GM12878 (cell line): Measurements from ENCODE around the gene CD244. TPM values are rescaled to one million over a fixed set of nuclear protein-coding genes. Genes with fewer than 3 reads are reported as not detected.

Experiments used
- BMI1 ChIP-seq: fragments of 450-650 bp; IDR thresholded peaks from 2 replicates; pipeline ENCODE4 v1.6.1; 2016; ENCODE audit warnings: mild to moderate bottlenecking, moderate library complexity, borderline replicate concordance
- EP300 ChIP-seq, 2 experiments: fragments of 150-350 bp in 1 of 2; IDR thresholded peaks; 2 replicates each; pipeline ENCODE4 v1.6.1; 2011 to 2012; ENCODE audit warnings: low read depth in 2 of 2, low read length in 2 of 2, borderline replicate concordance in 1 of 2, improper control_type of control experiment in 1 of 2, inconsistent platforms in 1 of 2; ENCODE audit not compliant: control insufficient read depth in 1 of 2
- IKZF1 ChIP-seq: fragments of 450-650 bp; conservative IDR thresholded peaks from 2 replicates; pipeline ENCODE4 v1.6.1; 2017; ENCODE audit warnings: antibody characterized with exemption, mild to moderate bottlenecking
- LARP7 ChIP-seq: fragments of 450-650 bp; IDR thresholded peaks from 2 replicates; pipeline ENCODE4 v1.6.1; 2017; ENCODE audit warnings: mild to moderate bottlenecking
- MAX ChIP-seq: IDR thresholded peaks from 2 replicates; pipeline ENCODE4 v1.6.1; 2012; ENCODE audit warnings: low read depth, low read length, improper control_type of control experiment
- MEF2A ChIP-seq: IDR thresholded peaks from 2 replicates; pipeline ENCODE4 v1.6.1; 2011; ENCODE audit warnings: low read depth, mild to moderate bottlenecking, low read length, moderate library complexity; ENCODE audit not compliant: insufficient read depth
- MEF2B ChIP-seq: fragments of 450-650 bp; IDR thresholded peaks from 2 replicates; pipeline ENCODE4 v1.6.1; 2018; ENCODE audit warnings: mild to moderate bottlenecking, moderate library complexity; ENCODE audit not compliant: partially characterized antibody, poor library complexity, severe bottlenecking
- MLLT1 ChIP-seq: fragments of 450-650 bp; IDR thresholded peaks from 2 replicates; pipeline ENCODE4 v1.6.1; 2016; ENCODE audit warnings: mild to moderate bottlenecking
- MYB ChIP-seq: fragments of 150-350 bp; IDR thresholded peaks from 2 replicates; pipeline ENCODE4 v1.6.1; 2014; ENCODE audit warnings: mild to moderate bottlenecking, low read depth, low read length, borderline replicate concordance
- NR2C2 ChIP-seq: IDR thresholded peaks from 2 replicates; pipeline ENCODE4 v1.6.1; 2011; ENCODE audit warnings: borderline replicate concordance, low read depth; ENCODE audit not compliant: control insufficient read depth, insufficient read length
- PKNOX1 ChIP-seq: fragments of 450-650 bp; IDR thresholded peaks from 2 replicates; pipeline ENCODE4 v1.6.1; 2016; ENCODE audit warnings: mild to moderate bottlenecking
- RCOR1 ChIP-seq: conservative IDR thresholded peaks from 2 replicates; pipeline ENCODE4 v1.6.1; 2012; ENCODE audit warnings: low read depth, low read length, improper control_type of control experiment
- SMARCA5 ChIP-seq: fragments of 450-650 bp; IDR thresholded peaks from 2 replicates; pipeline ENCODE4 v1.6.1; 2017; ENCODE audit warnings: mild to moderate bottlenecking
- STAT3 ChIP-seq: IDR thresholded peaks from 2 replicates; pipeline ENCODE4 v1.6.1; 2011; ENCODE audit warnings: low read depth, low read length, improper control_type of control experiment
- WRNIP1 ChIP-seq: IDR thresholded peaks from 2 replicates; pipeline ENCODE4 v1.6.1; 2011; ENCODE audit warnings: low read depth, low read length, improper control_type of control experiment, borderline replicate concordance
- YY1 ChIP-seq: IDR thresholded peaks from 2 replicates; pipeline ENCODE4 v1.6.1; 2011; ENCODE audit warnings: low read depth, mild to moderate bottlenecking, low read length
- ZBED1 ChIP-seq: IDR thresholded peaks from 2 replicates; pipeline ENCODE4 v1.6.1; 2016; ENCODE audit warnings: borderline replicate concordance
- ZBTB4 ChIP-seq: fragments of 450-650 bp; formaldehyde crosslinking; IDR thresholded peaks from 2 replicates; pipeline ENCODE4 v1.4.0; 2022; ENCODE audit warnings: mild to moderate bottlenecking, moderate library complexity
- ZBTB40 ChIP-seq: fragments of 450-650 bp; IDR thresholded peaks from 2 replicates; pipeline ENCODE4 v1.6.1; 2016; ENCODE audit warnings: mild to moderate bottlenecking, moderate library complexity, borderline replicate concordance
- polyA plus RNA-seq, 11 experiments: library from polyadenylated mRNA; depleted of rRNA in 4 of 11; unstranded in 6 of 11; stranded (reverse) in 5 of 11; fragments of >200 nt; fragmentation: Nextera tagmentation in 4 of 11; fragmentation: Illumina TruSeq in 1 of 11; extraction: Ambion mirVana in 4 of 11; extraction: Trizol in 1 of 11; gene quantifications; 1 replicate in 1 of 11; 2 replicates in 10 of 11; pipeline versions ENCODE4 v1.2.1 to v1.2.3, GENCODE V29; 2011 to 2016; ENCODE audit warnings: inconsistent platforms in 2 of 11, missing spikeins in 2 of 11, low read depth in 1 of 11
- total RNA-seq, 4 experiments: library from RNA; depleted of rRNA in 3 of 4; stranded (reverse); fragments of >200 nt in 3 of 4; fragmentation: Illumina TruSeq in 1 of 4; extraction: Trizol in 1 of 4; gene quantifications; 2 replicates each; pipeline versions ENCODE4 v1.2.1 to v1.2.3, GENCODE V29; 2013 to 2021

CD244 gene
- total and polyA plus RNA-seq, 10 of the 15 experiments (the other 5 are each of a cell fraction or from before 2014, with no cell fraction given) = 0.24 to 13.6 (median 0.73) TPM

GRCh38 chr1:160837558-160838205 is 25.0 kb downstream of the CD244 start (continued):
- TF ChIP-seq ZBTB4 (no peak), STAT3 (0 out of 2 replicates have a peak, but pooled peaks have one; percentile 34), RCOR1 (no peak), ZBTB40 (peak; percentile 61; the same call in 1 of the 2 replicates), IKZF1 (peak; percentile 77), MEF2B (peak; percentile 79), MLLT1 (no peak; the same call in 1 of the 2 replicates), MYB (no peak), EP300 (IDR thresholded peaks at IDR 0.05; ENCODE audit: borderline replicate concordance in 1 of 2, control insufficient read depth in 1 of 2, low read depth in 2 of 2, low read length in 2 of 2) (peak in 1 of 2 experiments; percentile 47; a peak in 1 of 4 replicates), WRNIP1 (no peak), YY1 (peak; percentile 40; the same call in 1 of the 2 replicates), PKNOX1 (no peak; the same call in none of the 2 replicates), SMARCA5 (peak; percentile 46), NR2C2 (no peak), ZBED1 (no peak), MAX (peak; percentile 76; the same call in 1 of the 2 replicates), BMI1 (no peak), LARP7 (no peak), MEF2A (peak; percentile 26; the same call in 1 of the 2 replicates)
